GM13976 (cell line): Measurements from ENCODE around the gene TENM4.

Experiments used
- DNase-seq: peaks from one replicate; pipeline ENCODE4 v3.0.0; 2012; ENCODE audit warnings: low spot score
- in situ Hi-C: fragments of 300-500 bp; cut with MboI; formaldehyde crosslinking; loops from one replicate; pipeline ENCODE4 v1.12.0; 2022; ENCODE audit warnings: low sequenced_read_pairs, mixed read lengths, inconsistent platforms; ENCODE audit not compliant: unreplicated experiment
- TF ChIP-seq, protein P1 (sequence below): IDR thresholded peaks from 2 replicates; pipeline ENCODE4 v1.5.1; 2012; ENCODE audit warnings: borderline replicate concordance, mild to moderate bottlenecking; ENCODE audit not compliant: insufficient read depth; ENCODE audit errors: extremely low read depth, missing control alignments, control extremely low read depth

TENM4 gene

DNA sequence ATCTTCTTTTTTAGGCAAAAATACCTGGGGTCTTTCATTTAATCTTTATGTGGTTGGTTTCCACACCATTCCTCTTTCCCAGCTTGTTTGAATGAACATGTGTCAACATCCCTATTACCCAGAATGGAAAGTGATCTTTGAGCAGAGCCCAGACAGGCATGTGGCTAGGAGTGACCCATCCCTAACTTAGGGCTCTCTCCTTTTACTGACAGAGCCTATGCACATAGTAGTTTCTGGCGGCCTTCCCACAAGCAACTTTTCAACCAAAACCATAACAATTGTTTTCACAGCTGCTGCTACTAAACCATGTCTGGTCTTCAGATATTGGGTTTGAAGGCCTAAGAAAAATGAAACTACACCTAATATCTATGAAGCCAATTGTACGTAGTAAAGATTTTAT, 107.5 kb downstream of the TENM4 start:
- in situ Hi-C loops, result no loop called here
- TF ChIP-seq, protein P1, sequence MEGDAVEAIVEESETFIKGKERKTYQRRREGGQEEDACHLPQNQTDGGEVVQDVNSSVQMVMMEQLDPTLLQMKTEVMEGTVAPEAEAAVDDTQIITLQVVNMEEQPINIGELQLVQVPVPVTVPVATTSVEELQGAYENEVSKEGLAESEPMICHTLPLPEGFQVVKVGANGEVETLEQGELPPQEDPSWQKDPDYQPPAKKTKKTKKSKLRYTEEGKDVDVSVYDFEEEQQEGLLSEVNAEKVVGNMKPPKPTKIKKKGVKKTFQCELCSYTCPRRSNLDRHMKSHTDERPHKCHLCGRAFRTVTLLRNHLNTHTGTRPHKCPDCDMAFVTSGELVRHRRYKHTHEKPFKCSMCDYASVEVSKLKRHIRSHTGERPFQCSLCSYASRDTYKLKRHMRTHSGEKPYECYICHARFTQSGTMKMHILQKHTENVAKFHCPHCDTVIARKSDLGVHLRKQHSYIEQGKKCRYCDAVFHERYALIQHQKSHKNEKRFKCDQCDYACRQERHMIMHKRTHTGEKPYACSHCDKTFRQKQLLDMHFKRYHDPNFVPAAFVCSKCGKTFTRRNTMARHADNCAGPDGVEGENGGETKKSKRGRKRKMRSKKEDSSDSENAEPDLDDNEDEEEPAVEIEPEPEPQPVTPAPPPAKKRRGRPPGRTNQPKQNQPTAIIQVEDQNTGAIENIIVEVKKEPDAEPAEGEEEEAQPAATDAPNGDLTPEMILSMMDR, result no peak
- DNase-seq, result no peak

DNA sequence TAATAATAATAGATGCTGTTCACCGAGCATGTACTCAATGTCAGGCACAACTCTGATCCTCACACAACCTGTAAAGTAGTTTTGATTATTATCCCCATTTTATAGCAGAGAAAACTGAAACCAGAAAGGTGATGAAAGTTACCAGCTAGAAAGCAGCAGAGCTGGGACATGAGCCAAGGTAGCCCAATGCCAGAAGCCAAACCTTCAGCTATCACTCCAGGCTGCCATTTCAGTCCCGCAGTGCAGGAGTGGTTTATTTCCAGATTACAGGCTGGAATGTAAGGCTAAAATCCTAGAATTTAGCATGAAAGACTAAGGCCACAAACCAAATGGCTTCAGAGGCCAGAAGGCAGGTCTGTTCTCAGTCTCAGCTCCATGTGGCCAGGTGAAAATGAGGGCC, 108.8 kb downstream of the TENM4 start:
- DNase-seq, result no peak
- TF ChIP-seq, protein P1, result no peak
- in situ Hi-C loops, result no loop called here

DNA sequence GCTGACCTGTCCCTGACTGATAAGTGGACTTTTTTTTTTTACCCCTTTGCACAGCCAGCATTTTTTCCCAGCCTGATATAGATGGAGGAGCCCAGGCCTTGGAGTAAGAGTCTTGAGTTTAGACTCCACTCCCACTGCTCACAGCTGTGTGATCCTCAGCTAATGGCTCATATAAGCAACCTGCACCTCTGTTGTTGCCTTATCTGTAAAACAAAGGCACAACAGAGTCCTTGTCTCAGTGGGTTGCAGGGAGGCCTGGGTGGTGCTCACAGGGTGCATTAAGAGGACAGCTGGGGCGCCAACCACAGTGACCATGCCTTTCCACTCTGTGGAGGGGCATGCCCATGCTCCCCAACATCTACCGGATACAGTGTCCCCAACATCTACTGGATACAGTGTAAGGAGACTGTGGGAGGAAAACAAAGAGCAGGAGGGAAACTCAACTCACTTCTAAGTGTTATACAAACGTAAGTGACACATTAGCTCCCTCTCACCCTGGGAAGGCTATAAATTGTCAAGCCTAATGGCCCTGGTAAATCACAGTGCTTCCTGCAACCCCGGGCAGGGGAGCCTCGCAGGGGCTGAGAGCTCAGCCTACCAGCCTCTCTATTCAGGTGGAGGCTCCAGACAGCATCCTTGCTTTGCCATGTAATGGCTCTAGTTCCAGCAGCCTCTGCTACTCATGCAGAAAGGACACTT, 109.5 kb downstream of the TENM4 start:
- DNase-seq, result no peak
- in situ Hi-C loops, result no loop called here
- TF ChIP-seq, protein P1, result no peak

DNA sequence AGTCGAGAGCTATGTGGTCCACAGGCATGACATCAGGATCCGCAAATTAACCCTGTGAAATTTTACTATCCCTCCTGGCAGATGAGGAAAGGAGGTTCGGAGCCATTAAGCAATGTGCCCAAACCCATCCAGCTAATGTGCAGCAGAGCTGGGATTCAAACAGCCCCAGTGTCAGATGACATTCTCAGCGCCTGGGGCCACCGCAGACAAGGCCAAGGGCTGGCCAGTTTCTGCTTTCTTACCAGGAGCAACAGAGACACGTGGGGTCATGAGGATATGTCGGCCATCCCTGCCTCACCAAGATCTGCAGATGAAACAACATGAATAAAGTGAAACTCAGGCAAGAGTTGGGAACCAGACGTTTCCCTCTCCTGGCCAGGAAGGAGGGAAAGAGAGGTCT, 110.2 kb downstream of the TENM4 start:
- in situ Hi-C loops, result no loop called here
- DNase-seq, result no peak
- TF ChIP-seq, protein P1, result no peak

DNA sequence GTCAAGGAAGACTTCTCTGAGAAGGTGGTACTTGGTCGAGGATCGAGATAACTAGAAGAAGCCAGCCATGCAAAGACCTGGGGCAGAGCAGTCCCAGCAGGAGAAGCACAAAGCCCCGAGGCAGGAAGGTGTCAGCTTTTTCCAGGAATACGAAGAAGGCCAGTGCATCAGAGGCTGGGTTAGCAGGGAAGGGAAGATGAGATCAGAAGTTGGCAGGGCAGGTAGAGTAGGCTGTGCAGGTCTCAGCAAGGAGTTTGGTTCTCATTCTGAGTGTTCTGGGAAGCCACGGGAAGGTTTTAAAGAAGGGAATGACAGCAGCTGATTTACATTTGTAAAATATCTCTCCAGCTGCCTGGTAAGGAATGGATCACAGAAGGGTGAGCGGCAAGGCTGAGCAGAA, 111.3 kb downstream of the TENM4 start:
- TF ChIP-seq, protein P1, result no peak
- in situ Hi-C loops, result no loop called here
- DNase-seq, result no peak

DNA sequence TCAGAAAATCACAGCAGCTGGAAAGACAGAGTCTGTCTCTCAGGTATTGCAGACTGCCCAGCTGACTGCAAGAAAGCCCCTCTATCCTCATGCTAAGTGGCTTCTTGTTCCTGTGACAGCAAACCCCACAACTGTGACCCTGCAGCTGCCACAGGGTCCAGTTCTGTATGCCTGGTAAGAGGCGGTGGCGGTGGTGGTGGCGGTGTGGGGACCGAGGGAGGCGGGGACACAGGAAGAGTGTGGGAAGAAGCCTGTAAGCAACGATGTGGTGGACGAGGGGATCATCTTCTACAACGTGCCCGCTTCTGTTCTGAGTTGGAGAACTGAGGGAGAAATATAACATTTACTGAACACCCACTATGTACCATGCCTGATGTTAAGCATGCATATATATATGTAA, 112.4 kb downstream of the TENM4 start:
- in situ Hi-C loops, result no loop called here
- TF ChIP-seq, protein P1, result no peak
- no peak for DNase-seq

DNA sequence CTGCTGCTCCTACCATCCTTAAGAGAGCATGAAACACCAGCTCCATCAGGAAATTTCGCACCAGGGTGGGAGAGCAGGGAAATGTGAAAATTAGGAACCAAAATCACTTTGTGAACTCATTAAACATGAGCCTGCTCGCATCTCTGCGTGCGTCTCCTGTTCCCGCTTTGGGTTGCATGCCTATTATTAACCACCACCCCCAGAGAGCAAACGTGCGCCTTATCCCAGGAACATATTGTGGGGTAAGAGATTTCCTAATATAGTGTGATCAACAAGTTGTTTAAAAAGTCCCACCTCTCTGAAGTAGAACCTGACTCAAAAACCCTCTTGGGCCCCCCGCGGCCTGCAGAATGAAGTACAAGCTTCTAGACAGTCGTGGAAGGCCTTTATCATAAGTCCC, 115.0 kb downstream of the TENM4 start:
- TF ChIP-seq, protein P1, result no peak
- no peak for DNase-seq
- in situ Hi-C loops, result no loop called here
